Measurements from ENCODE around the gene PTPN6. TPM values are rescaled to one million over a fixed set of nuclear protein-coding genes. Genes with fewer than 3 reads are reported as not detected.

The PTPN6 gene
- total and polyA plus RNA-seq, 9 of the 15 experiments (the other 6 are each of a cell fraction or from before 2014, with no cell fraction given) = 1.5 to 5.1 (median 3.9) TPM

- TF ChIP-seq ZNF354B (CRISPR knock-in tag; IDR thresholded peaks at IDR 0.05) = no peak
- TF ChIP-seq ZBTB8A (IDR thresholded peaks at IDR 0.05; ENCODE audit: partially characterized antibody) = no peak
- TF ChIP-seq CCAR2 (IDR thresholded peaks at IDR 0.05; ENCODE audit: low read depth, low read length) = no peak
- no peak for TF ChIP-seq MCM3 (IDR thresholded peaks at IDR 0.05)
- TF ChIP-seq CBX5 (IDR thresholded peaks at IDR 0.05; ENCODE audit: borderline replicate concordance, low read depth) = no peak
- no peak for TF ChIP-seq ELK3 (CRISPR knock-in tag; IDR thresholded peaks at IDR 0.05)
- TF ChIP-seq ZNF384 (IDR thresholded peaks at IDR 0.05; ENCODE audit: low read depth, low read length) = no peak
- peak; percentile 46 for TF ChIP-seq DEAF1 (CRISPR knock-in tag; IDR thresholded peaks at IDR 0.05)
- TF ChIP-seq KAT2B (IDR thresholded peaks at IDR 0.05; ENCODE audit: low read depth, low read length) = no peak
- TF ChIP-seq ILK (tag; IDR thresholded peaks at IDR 0.05; ENCODE audit: borderline replicate concordance, low read depth) = no peak
- no peak for TF ChIP-seq COPS2 (conservative IDR thresholded peaks at IDR 0.05)
- no peak; the same call in 1 of the 2 replicates for TF ChIP-seq TARDBP (IDR thresholded peaks at IDR 0.05)
- no peak for TF ChIP-seq KLF1 (tag; IDR thresholded peaks at IDR 0.05)
- TF ChIP-seq POLR2AphosphoS5 (IDR thresholded peaks at IDR 0.05; ENCODE audit: control insufficient read depth, insufficient read depth, low read depth, low read length) = no peak
- no peak for TF ChIP-seq CEBPG (CRISPR knock-in tag; IDR thresholded peaks at IDR 0.05)
- TF ChIP-seq CEBPG (tag; conservative IDR thresholded peaks at IDR 0.05 in 1 of 2, IDR thresholded peaks at IDR 0.05 in 1 of 2) = no peak
- no peak for TF ChIP-seq DIDO1 (tag; IDR thresholded peaks at IDR 0.05; ENCODE audit: low read depth)
- no peak for TF ChIP-seq SFPQ (IDR thresholded peaks at IDR 0.05; ENCODE audit: low read depth, low read length)
- no peak for TF ChIP-seq ZNF707 (CRISPR knock-in tag; conservative IDR thresholded peaks at IDR 0.05)
- TF ChIP-seq ZBTB9 (CRISPR knock-in tag; IDR thresholded peaks at IDR 0.05) = 0 out of 2 replicates have a peak, but pooled peaks have one; percentile 39
- no peak for TF ChIP-seq MYNN (IDR thresholded peaks at IDR 0.05)
- no peak for TF ChIP-seq MYNN (CRISPR knock-in tag; IDR thresholded peaks at IDR 0.05)
- TF ChIP-seq POLR2AphosphoS2 (IDR thresholded peaks at IDR 0.05; ENCODE audit: low read length) = no peak
- no peak for TF ChIP-seq HDAC2 (IDR thresholded peaks at IDR 0.05)
- no peak for TF ChIP-seq NFIX (CRISPR knock-in tag; IDR thresholded peaks at IDR 0.05; ENCODE audit: low read depth)
- TF ChIP-seq ZNF212 (CRISPR knock-in tag; IDR thresholded peaks at IDR 0.05) = no peak
Measured at GRCh38 chr12:6965026-6965661, 14.0 kb downstream of the PTPN6 start (continued).

Measured in K562 (cell line).